Islet precursor cell (in vitro differentiated cells): ENCODE results near the gene PKHD1.

Experiments used
- DNase-seq: peaks from one replicate; pipeline ENCODE4 v3.0.0-alpha.2; 2018

The PKHD1 gene

DNA sequence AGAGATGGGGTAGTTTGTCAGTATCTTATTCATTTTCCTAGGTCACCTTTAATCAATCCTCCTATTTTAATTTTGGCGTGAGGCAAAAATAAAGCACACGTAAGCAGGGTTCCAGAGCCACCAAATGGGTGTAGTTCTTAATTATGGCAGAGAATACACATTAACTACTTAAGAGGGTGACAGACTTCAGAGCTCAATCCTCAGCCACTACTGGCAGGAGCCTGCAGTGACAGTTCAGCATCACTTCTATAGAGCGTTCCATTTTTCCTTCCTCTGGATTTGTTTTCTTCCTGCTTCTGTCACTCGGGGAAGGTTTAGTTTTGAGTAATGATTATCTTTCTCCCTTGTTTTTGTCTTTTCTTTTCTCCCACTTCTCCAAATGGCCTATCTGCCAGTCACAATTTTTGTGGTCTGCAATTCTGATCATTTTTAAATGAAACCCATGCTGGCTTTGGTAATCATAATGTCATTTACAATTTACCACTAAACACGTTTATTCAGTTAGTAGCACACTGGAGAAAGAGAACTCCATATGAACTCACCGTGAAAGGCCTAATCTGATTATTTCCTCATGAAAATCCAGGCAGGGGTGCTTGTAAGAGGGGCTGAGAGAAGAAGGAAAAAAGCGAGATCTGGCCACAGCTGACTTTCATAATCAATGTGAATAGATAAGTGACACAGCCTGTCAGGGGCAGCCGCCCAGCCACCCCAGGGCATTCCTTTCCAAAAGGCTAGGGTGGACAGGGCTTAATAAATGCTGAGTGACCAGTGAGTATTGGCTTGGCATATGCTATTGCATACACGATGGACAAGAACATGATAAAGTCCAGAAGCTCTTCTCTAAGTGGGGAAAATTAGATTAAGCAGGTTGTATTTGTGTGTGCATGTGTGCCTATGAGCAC, 412.1 kb downstream of the PKHD1 start:
- DNase-seq, result no peak

DNA sequence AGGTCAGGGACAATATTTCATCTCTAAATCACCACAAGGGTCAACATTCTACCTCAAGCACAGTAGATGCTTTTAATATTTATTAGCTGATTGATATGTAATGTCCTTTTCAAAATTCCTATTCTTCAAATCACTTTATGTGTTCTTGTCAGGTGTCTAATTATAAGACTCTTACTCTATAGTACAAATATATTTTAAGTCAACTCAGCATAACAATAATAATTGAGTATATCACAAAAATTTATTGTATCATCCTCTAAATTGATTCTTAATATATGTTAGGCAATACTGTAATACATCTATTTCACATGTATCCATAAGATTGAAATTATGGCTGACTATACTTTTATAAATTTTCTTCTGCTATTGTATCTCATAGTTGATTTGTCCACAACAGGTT, 423.9 kb downstream of the PKHD1 start:
- DNase-seq, result no peak

DNA sequence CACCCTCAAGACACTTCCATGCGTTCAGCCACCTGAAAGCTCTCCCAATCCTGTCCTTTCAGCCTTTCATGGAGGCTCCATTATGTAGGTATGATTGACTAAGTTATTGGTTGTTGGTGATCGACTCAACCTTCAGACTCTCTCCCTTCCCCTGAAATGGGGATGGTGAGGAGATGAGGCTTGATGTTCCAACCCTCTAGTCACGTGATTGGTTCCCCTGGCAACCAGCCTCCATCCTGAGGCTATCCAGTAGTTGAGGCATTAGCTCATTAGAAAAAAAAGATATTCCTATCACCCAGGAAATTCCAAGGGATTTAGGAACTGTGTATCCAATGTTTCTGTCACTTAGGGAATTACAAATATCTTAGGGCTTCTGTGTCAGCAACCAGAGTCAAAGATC, 426.6 kb downstream of the PKHD1 start:
- DNase-seq, result no peak

DNA sequence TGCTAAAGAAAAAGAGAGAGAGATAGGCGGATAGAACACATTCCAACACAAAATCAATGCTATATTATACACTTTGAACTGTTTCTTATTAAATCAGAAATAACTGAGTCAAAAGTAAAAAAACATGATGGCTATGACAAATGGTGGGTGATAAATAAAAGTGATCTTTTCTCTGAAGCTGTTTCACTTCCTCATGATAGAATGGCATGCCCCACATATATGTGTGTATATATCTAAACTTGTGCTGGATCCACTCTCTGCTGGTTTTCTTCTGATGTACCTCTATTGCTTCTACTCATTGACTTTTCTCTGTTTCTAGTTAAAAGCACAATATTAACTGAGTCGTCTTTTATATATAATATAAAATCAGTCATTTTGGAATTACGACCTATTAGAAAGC, 429.9 kb downstream of the PKHD1 start:
- DNase-seq, result no peak

DNA sequence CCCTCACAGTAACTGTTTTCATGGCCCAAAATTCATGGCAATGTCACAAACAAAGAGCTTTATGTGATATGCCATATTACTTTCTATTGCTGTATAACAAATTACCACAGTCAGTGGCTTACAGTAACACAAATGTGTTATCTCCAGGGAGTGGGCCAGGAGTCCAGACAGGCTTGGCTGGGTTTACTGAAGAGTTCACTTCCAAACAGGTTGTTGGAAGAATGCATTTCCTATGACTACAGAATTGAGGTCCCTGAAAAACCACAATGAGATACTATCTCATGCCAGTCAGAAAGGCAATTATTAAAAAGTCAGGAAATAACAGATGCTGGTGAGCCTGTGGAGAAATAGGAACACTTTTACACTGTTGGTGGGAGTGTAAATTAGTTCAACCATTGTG, 431.9 kb downstream of the PKHD1 start:
- no peak for DNase-seq

DNA sequence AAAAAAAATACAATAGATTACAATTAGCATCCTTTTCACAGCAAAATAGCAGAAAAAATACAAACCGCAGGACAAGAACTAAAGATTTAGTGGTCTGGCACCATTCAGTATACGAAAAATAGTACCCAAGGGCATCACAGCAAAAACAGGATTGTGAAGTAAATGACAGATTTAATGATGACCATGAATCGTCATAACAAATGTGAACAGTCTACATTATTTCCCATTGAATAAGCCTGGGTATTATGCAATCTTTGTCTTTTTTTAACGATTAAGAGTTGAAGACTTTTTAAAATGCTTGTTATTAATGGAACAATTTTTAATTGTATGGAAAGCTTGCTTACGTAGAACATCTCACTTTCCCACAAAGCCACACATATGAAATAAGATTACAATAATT, 432.8 kb downstream of the PKHD1 start:
- DNase-seq, result no peak

DNA sequence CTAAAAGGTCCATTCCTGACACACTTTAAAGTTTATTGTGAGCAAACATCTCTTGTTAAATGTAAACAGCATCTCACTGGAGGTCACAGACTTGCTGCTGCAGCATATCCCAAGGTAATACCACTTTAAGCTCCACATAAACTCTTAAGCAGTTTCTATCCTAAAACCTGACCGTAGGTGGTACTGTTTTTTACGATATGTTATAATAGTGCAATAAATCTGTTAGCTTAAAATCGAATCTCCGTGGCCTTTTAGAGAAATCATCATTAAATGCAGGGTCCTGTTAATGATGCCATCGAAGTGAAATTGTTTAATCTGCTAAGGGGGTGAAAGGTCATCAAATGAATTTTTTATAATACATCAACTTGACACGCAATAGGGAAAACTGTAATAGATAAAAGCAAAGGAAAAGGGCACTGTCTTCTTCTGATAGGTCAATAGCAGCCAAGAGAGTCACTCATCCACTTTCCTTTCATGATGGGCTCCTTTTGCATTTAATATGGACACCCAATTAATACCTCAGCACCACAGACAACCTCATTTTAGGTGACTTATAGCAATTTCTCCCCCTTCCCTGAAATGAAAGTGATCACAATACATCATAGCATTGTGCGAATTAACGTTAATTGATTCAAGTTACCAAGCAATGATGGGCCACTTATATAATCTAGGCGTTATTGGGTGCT, 436.1 kb downstream of the PKHD1 start:
- no peak for DNase-seq

DNA sequence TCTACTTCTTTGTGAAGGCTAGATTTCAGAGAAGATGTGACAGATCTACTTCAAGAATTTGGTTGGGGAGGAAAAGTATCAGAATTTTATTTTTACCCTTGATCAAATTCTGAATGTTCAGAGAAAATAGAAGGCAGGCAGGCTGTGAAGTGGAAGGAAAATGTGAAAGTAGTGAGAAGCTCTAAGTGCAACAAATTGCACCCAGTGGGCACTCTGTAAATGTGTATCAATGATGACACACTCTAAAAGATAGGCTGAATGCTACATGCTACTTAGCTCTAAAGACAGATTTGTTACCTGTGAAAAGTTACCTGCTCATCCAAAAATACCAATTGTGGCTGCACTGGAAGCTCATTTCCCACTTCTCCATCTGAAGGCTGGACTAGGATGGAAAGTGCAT, 438.6 kb downstream of the PKHD1 start:
- DNase-seq, result no peak

DNA sequence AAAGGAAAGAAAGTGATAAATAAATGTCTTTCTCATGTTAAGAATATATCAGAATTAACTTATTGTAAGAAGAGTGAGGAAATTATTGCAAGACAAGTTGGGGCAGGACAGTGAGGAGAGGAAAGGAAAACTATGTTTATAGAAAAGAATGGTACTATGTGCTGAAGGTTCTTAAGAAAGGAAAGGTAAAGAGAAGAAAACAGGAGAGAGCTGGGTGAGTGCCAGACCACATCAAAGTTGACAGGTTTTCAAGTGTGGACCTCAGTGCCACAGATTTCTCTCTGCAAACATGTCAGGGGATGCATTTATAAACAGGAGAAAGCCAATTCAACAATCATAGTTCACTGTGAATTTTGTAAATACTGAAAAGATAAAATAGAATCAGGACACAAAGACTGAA, 439.2 kb downstream of the PKHD1 start:
- no peak for DNase-seq

DNA sequence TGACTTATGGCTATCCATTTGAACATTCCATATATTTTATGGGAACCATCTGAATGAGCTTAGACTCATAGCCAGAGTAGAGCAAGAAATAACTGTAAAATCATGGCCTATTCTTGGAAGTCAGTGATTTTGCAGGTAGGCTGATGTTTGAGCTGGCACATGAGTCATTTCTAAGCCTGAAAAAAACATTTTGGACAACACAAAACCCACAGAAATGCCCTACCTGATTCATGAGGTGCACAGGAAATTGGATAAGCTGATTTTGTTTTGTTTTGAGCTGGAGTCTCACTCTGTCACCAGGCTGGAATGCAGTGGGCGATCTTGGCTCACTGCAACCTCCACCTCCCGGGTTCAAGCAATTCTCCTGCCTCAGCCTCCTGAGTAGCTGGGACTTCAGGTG, 443.0 kb downstream of the PKHD1 start:
- no peak for DNase-seq

DNA sequence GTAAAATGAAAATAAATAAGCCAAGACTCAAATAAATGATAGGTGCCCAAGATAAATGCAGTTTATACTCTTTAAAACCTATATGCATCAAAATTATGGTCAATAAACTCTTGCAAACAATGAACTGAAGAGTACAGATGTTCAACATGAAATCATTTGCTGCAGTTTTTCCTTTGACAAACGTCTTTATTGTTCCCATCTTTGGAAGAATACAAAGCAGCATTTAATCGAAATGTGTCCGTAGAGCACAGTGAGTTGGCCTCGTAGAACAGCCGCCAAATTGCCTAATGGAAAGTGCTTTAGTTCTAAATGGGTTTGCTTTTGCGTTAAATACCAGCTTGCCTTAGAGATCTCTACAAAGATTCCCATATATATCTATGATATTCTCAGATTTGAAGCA, 447.4 kb downstream of the PKHD1 start:
- no peak for DNase-seq

DNA sequence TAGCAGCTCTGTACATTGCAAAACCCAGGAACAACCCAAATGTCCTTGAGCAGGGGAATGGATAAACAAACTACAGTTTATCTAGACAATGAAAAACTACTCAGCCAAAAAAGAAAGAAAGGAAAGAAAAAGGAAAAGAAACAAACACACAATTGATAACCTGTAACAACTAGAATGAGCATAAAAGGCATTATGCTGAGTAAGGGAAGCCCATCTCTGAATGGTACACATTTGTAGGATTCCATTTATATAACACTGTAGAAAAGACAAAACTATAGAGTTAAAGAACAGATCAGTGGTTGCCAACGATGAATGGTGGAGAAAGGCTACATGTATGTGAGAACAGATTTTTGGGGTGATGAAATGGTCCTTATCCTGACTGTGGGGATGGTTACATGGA, 454.0 kb downstream of the PKHD1 start:
- DNase-seq, result no peak

DNA sequence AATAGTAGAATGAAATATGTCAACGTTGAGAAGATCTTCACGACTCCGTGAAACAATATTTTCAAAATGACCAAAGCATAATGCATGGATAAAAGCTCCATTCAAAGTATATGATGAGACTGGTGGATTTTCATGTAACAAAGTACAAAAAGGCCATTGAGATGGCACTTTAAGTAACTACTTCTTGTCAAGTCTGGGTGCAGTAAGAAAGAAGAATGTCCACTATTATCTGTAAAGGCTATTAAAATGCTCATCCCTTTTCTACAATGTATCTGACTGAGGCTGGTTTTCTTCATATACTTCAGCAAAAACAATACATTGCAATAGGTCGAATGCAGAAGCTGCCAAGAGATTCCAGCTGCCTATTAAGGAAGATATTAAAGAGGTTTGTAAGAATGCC, 457.4 kb downstream of the PKHD1 start:
- DNase-seq, result no peak

DNA sequence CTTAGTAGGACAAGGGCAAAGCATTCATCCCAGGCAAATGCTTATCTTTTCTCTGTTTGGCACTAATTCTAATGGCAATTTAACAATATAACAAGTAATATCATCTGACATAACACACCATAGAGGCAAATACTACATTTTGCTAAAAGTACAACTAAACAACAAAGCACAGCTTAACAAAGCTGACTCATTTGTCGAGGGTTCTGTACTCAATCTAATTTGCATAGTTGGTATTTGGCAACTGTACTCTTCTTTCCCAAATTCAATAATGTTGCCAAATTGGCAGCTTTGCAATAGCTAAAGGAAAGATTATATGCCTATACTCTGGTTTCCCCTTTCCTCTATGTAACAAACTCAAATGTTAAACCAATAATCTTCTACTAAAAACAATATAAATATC, 461.0 kb downstream of the PKHD1 start:
- DNase-seq, result no peak

DNA sequence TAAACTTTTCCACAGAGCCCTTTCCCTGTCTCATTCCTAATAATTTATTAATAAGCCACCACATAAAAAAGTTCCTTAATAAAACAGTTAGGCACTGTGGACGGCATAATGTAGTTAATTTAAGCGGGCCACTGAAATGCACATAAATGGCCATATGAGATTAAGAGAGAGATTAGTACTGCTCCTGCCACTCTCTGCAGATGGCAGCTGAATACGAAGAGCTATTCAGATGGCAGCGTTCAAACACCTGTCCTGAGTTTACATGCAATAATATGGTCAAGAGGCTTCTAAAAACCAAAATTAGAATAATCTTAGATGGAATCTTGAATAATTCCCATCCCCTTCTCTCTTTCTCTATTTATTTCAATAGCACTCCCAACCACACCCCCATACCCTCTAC, 461.8 kb downstream of the PKHD1 start:
- no peak for DNase-seq

DNA sequence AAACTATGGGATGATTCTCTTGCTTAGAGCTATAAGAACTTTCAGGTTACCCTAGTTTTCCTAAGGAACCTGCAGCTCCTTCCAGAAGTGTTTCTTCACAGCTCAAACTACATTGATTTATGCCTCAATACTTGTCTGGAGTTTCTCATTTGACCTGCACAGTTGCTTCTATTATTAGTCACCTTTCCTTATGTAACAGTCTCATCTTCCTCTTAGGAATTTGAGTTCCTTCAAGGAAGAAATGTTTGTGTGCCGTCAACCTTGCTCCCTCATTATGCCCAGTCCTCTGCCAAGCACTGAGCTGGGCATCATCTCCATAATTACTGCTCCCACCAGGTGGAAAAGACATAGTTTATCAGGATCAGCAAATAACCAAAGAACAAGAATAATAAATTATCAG, 466.4 kb downstream of the PKHD1 start:
- no peak for DNase-seq

DNA sequence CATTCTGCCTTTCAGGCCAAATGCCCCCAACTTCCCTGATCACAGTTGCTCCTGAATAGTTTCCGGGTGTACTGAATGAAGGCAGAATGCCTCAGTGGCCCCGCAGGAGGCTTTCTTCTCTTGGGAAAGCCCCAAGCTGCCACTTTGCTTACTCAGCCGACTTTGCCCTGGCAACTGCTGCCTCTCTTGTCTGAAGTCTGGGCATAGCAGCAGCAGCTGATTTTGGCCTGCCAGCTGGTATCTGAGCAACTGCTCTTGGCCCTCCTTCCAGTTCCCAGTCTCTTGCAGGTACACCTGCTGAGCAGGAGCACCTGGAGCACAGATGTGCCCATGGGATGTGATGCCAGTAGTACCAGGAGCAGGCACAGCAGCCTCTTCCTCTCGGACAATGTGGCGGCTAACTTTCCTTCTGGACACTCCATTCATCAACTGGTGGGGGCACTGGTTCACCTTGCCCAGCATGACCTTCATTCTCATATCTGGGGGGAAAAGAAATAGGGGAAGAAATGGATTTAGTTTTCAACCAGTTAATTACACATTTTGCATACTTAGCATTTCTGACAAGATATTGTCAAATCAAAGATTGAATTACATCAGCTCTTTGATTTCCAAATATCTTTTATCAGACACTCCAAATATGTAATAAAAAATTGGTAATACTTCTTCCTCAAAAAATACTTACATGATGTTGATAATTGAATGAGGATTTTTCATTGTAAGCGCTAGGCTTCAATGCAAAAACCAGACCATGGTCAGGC, 468.2 kb downstream of the PKHD1 start:
- DNase-seq, result no peak

DNA sequence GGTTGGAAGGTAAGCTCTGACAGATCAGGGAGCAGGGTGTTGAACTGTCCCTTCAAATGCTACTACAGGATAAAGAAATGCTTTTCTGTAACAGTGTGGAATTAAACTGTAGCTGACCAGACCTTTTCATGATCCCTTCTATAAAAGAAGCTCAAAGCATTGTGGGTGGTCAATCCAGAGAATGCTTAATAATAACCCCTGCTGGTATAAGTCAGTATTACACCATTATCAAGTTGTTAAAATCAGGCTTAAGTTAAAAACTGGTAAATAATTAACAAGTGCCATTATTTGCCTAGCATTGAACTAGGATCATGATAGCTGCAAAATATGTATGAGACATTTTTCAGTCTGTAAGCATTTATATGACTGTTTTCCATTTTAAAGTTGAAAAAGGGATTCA, 468.9 kb downstream of the PKHD1 start:
- no peak for DNase-seq

DNA sequence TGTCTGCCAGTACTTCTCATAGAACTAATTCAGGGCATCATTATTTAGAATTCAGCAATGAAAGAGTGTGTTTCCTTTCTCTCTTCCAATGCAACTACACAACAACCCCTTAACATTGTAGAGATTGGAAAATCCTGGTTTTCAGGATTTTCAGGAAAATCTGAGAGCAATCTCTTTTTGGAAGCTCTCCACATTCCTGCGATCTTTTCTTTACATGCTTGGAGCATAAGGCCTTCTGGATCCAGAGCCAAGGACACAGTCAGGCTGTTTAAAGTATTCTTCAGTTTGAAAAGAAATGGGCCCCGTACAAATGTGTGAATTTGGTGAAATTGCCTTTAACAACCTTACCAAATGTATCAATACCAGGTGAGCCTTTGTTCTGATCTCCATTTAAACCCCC, 469.7 kb downstream of the PKHD1 start:
- DNase-seq, result no peak

DNA sequence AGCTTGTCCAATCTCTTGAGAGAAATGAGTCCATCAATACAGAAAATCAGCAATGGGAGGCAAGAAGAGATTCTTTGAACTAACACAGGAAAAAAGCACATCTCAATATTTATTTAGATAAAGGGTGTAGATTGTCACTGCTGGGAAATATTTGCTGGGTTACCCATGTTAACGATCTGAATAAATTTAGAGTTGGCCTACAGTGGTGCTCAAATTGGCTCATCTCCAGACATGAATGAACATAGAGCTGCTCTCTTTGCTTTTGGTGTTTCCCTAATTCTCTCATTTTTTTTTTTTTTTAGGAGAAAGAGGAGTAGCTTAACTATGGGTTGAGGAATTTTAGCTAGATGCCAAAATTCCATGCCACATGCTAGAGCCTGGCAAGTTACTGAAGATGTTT, 471.2 kb downstream of the PKHD1 start:
- no peak for DNase-seq

DNA sequence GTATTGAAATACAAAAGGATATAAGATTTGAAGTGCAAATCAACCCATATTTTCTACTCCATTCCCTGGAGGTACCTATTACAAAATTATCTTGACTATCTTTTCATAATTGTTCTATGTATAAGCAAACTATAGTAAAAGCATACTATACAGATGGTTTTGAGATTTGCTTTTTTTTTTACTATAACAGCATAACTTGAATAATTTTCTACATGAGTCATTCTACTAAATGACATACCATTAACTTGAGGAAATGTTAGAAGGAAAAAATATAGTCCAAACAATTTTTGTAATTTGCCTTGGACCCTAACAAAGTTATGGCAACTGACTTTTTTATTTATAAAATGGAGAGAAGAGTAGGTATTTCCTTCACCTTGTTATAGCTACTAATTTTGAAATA, 472.7 kb downstream of the PKHD1 start:
- DNase-seq, result no peak

DNA sequence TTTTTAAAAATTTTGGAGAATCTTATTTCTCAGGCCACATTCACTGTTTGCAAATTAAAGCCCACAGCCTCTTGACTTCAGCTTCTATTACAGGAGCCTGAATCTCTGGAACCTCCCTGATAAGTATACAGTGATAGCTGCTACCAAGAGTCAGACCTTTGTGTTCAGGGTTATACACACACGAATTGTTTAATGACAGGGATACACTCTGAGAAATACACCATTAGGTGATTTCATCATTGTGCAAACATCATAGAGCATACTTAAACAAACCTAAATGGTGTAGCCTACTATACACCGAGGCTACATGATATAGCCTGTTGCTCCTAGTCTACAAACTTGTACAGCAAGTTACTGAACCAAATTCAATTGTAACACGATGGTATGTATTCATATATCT, 473.9 kb downstream of the PKHD1 start:
- DNase-seq, result no peak

DNA sequence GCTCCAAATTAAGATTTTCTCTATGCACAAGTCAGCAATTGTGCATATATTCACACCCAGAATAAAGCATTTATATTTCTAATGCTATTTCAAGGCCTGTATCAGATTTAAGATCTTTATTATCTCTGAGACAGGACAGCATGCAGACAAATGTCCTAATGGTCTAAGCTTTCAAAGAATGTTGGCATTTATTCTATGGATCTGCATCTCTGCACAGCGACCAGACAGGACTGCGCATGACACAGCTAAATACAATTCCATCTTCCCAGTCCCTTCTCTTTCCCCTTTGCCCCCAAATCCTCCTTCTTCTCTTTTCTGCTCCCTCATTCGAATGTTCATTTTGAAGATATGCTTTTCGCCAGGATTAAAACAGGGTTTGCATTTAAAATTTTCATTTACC, 478.5 kb downstream of the PKHD1 start:
- DNase-seq, result peak; percentile 73

DNA sequence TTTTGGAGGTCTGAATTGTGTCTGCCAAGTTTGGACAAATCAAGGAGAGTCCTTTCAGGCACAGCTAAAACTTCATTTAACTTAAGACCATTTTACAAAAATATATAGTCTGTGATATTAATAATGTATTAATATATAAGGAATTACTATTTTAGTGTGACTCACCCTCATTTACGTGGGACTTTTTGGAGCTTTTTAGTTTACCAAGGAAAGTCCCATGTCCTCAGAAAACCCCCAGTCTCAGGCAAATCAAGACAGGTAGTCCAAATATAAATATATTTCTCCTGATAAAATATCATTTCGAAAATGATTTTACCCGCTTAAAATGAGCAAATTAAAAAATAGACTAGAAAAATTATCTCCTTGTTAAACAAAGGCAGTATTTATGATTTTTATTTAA, 479.0 kb downstream of the PKHD1 start:
- DNase-seq, result no peak
